Aorta (tissue), 5 donors: ENCODE data around the gene SLC9A8. TPM values are rescaled to one million over a fixed set of nuclear protein-coding genes. Genes with fewer than 3 reads are reported as not detected.

ENCODE experiments used
- ATAC-seq: fragments of 200-7000 bp; cut with Tn5 transposase; one replicate; pipeline ENCODE4 v1.9.1; 2022; ENCODE audit warnings: moderate library complexity; ENCODE audit not compliant: low FRiP score
- DNase-seq, 2 donors: peaks; one replicate each; pipeline ENCODE4 v3.0.0-alpha.2; 2020
- H3K27ac ChIP-seq, 2 donors: one replicate each; pipeline ENCODE4 v1.5.1; 2013; ENCODE audit warnings: low read length in 2 of 2, mild to moderate bottlenecking in 2 of 2, moderate library complexity in 2 of 2, control low read depth in 1 of 2, inconsistent platforms in 1 of 2, low read depth in 1 of 2
- H3K27me3 ChIP-seq, 2 donors: one replicate each; pipeline ENCODE4 v1.6.1; 2013; ENCODE audit warnings: control low read depth in 1 of 2, low read length in 1 of 2, mild to moderate bottlenecking in 1 of 2, moderate library complexity in 1 of 2; ENCODE audit not compliant: insufficient read depth in 2 of 2, control insufficient read depth in 1 of 2
- H3K36me3 ChIP-seq, 2 donors: one replicate each; pipeline ENCODE4 v1.6.1; 2013; ENCODE audit warnings: control low read depth in 1 of 2, low read length in 1 of 2, mild to moderate bottlenecking in 1 of 2; ENCODE audit not compliant: insufficient read depth in 2 of 2, control insufficient read depth in 1 of 2
- H3K4me1 ChIP-seq, 2 donors: one replicate each; pipeline ENCODE4 v1.6.1; 2013; ENCODE audit warnings: low read length in 2 of 2, control low read depth in 1 of 2, mild to moderate bottlenecking in 1 of 2, moderate library complexity in 1 of 2; ENCODE audit not compliant: insufficient read depth in 2 of 2, control insufficient read depth in 1 of 2
- H3K4me3 ChIP-seq, 2 donors: one replicate each; pipeline ENCODE4 v1.5.1; 2013; ENCODE audit warnings: low read length in 2 of 2, control low read depth in 1 of 2, mild to moderate bottlenecking in 1 of 2
- H3K9me3 ChIP-seq: one replicate; pipeline ENCODE4 v1.6.1; 2013; ENCODE audit warnings: mild to moderate bottlenecking, low read length; ENCODE audit not compliant: control insufficient read depth
- WGBS, 2 donors: extraction: QIAGEN DNeasy Blood & Tissue Kit; methylation state at CpG; one replicate each; pipeline ENCODE4 v1.1.7; 2013; 5-methylcytosine and 5-hydroxymethylcytosine counted together
- intact Hi-C, 2 donors: fragments of 100-400 bp; cut with DNase I; formaldehyde crosslinking; loops; one replicate each; pipeline versions ENCODE4 v1.14.2 to v1.15.0; 2022
- polyA plus RNA-seq, 2 donors: library from polyadenylated mRNA; stranded (reverse); fragments of 200-250 nt; gene quantifications; one replicate each; pipeline ENCODE4 v1.2.3, GENCODE V29; 2013
- total RNA-seq, 2 donors: library from RNA; stranded (reverse); fragmentation: NEBNext Ultra II Directional; extraction: Animal tissue kit (Norgen Biotek cat#: 25700); gene quantifications; one replicate each; pipeline ENCODE4 v1.2.1, GENCODE V29; 2021
- donor health status: healthy with polysubstance abuse.
- donor health status: Bipolar disorder and iron deficiency.
- donor health status: DM: no; HTN: no; CAD: no.
- donor health status: DM: no; HTN: no; CAD: no.
- donor health status: DM: yes; HTN: yes; CAD: no.

The SLC9A8 gene
- total and polyA plus RNA-seq, 4 donors, result 2.8 to 14.6 (median 11.5) TPM

DNA sequence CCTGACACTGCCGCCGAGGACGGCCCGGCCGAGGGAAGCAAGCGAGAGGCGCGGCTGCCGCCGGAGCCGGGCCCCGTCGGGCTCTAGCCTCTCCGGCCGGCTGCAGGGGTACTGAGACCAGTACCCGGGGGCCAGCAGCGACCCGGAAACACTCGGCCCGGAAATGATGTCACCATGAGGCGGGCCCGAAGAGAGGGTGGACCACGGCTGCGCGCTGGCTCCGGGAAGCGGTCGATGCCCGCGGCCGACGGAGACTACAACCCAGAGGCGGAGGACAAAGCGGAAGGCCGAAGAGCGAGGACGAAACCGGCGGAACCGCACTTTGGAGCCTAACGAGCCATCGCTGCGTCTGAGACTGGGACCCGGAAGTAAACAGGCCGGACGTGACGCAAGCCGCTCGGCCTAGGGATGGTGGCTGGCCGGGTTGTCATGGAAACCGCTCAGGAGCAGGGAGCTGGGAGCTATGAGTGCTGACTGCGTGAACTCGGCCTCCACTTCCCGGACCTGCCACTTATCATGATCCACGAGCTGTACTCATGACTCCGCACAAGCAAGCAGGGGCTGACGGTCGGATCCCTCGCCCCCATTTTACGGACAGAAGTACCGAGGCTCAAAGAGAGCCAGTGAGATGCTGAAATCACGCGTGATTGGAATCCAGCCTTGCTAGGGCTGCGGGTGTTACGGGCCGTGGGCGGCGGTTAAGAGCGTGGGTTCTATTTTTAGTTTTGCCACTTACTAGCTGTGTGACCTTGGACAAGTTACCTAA is 102.9 kb downstream of the SLC9A8 start, which contains the start of gene SPATA2:
TSS of gene SPATA2 (minus strand) at position 150 of the 766 bp plus-strand sequence. CDS start 7,039 bp downstream, outside the sequence.
- 0% methylated on average over 64 to 69 of the region's 69 CpGs for WGBS, 2 donors
- Histone ChIP-seq H3K27ac (peak within 1 kb of the TSS; percentile 75 to 77), H3K36me3 (no peaks in the 10 kb centered on the region), H3K9me3 (no peaks in the 10 kb centered on the region), H3K4me1 (peaks cover 0 to 2% of the 10 kb centered on the region in 2 donors), H3K4me3 (peak within 1 kb of the TSS; percentile 77 to 87), H3K27me3 (no peaks in the 10 kb centered on the region)
- ATAC-seq (peak; percentile 96), DNase-seq (peak; percentile 98 to 99)
- intact Hi-C loops, result no loop called here

DNA sequence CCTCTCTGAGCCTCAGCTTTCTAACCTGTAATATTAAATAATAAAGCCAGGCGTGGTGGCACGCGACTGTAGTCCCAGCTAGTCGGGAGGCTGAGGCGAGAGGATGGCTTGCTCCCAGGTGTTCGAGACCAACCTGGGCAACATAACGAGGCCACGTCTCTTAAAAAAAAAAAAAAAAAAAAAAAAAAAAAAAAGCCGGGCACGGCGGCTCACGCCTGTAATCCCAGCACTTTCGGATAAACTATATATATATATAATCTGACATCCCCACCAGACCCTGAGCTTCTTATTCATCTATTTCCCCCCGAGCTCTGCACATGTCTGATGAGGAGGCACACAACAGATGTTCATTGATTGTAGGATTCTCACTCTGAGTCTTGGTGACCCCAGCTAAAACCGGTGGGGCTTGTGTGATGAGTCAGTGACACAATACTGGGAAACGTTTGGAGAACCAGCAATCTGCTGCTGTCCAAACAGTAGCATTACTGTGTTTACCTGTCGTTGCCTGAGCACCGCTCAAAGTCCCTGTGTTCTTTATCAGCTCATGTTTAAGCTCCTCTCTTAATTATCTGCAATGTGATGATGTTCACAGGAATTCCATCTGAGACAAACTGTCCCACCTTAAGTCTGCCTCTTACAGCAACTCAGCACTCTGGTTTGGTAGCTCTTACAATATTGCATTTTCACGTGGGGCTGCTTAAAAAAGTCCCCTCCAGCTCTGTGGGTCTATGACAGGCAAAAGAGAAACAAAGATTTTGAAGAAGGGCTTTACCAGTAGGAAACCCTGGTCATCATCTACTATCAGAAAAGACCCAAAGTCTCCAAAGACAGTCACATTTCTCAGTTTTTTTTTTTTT is 103.7 kb downstream of the SLC9A8 start:
- H3K4me3 ChIP-seq, result peak overlapping the region in 1 of 2 donors; percentile 2
- H3K27me3 ChIP-seq, result no peaks in the 10 kb centered on the region
- no peaks in the 10 kb centered on the region for H3K9me3 ChIP-seq
- intact Hi-C loops, result no loop called here
- DNase-seq (no peak), ATAC-seq (no peak)
- WGBS, 2 donors, result 44 to 51% methylated on average over 19 of the region's 19 CpGs
- H3K4me1 ChIP-seq, result peaks cover 0 to 2% of the 10 kb centered on the region in 2 donors
- peak overlapping the region in 1 of 2 donors; percentile 67 for H3K27ac ChIP-seq
- H3K36me3 ChIP-seq, result no peaks in the 10 kb centered on the region

DNA sequence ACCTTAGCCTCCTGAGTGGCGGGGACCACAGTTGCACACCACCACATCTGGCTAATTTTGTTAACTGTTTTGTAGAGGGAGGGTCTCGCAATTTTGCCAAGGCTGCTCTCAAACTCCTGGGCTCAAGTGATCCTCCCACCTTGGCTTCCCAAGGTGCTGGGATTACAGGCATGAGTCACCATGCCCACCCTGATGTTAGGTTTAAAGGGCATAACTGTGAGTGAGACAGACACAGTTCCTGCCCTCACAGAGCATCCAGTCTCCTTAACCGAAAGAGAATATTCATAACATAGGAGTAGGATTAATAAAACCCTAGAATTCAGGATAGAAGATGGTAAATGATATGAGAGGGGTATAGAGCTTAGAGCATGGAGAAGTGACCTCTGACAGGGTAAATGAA is 105.8 kb downstream of the SLC9A8 start:
- intact Hi-C loops, result no loop called here
- Histone ChIP-seq H3K4me3 (no peak overlapping the region), H3K36me3 (no peaks in the 10 kb centered on the region), H3K27ac (no peak overlapping the region), H3K9me3 (no peaks in the 10 kb centered on the region), H3K27me3 (no peaks in the 10 kb centered on the region), H3K4me1 (no peaks in the 10 kb centered on the region)
- 89 to 92% methylated on average over 3 of the region's 3 CpGs for WGBS, 2 donors
- DNase-seq (no peak), ATAC-seq (no peak)

DNA sequence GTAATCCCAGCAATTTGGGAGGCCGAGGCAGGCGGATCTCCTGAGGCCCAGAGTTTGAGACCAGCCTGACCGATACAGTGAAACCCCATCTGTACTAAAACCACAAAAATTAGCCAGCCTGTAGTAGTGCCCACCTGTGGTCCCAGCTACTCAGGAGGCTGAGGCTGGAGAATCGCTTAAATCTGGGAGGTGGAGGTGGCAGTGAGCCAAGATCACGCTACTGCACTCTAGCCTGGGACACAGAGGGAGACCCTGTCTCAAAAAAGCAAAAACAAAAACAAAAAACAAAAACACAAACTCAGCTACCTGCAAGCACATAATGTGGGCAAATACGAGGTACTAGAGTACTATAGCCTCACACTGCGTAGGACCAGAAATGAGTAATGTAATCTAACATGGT is 106.4 kb downstream of the SLC9A8 start:
- H3K27ac ChIP-seq, result no peak overlapping the region
- H3K9me3 ChIP-seq, result no peaks in the 10 kb centered on the region
- ATAC-seq (no peak), DNase-seq (no peak)
- H3K36me3 ChIP-seq, result no peaks in the 10 kb centered on the region
- no peaks in the 10 kb centered on the region for H3K27me3 ChIP-seq
- intact Hi-C loops, result no loop called here
- H3K4me3 ChIP-seq, result no peak overlapping the region
- H3K4me1 ChIP-seq, result no peaks in the 10 kb centered on the region
- WGBS, 2 donors, result 60 to 71% methylated on average over 7 of the region's 7 CpGs

DNA sequence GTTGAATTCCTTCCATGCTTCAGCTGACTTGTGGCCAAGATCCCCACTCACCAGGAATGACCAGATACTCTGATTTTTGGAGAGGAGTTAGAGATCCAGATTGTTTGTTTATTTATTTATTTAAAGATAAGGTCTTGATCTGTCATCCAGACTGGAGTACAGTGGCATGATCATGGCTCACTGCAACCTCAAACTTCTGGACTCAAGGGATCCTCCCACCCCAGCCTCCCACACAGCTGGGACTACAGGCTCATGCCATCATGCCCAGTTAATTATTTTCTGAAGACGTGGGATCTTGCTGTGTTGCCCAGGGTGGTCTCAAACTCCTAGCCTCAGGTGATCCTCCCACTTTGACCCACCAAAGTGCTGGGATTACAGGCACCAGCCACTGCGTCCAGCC is 106.8 kb downstream of the SLC9A8 start:
- Histone ChIP-seq H3K4me1 (no peaks in the 10 kb centered on the region), H3K4me3 (no peak overlapping the region), H3K36me3 (no peaks in the 10 kb centered on the region), H3K9me3 (no peaks in the 10 kb centered on the region), H3K27me3 (no peaks in the 10 kb centered on the region), H3K27ac (no peak overlapping the region)
- ATAC-seq (no peak), DNase-seq (no peak)
- 75 to 87% methylated on average over 2 of the region's 2 CpGs for WGBS, 2 donors
- intact Hi-C loops, result no loop called here

DNA sequence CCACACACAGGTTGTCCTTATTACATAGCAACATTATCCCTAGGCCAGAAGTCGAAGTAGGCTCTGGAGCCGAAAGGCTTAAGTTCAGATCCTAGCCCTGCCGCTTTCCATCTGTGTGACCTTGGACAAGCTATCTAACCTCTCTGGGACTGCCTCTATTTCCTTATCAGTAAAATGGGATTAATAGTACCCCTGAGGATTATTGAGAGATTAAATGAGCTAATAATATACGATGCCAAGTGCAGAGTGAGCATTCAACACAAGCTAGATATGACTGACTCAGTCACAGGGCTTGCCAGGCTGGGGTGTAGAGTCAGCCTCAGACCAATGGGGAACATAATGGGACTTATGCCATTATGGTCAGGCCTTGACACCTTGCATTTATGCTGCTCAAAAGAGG is 111.6 kb downstream of the SLC9A8 start:
- Histone ChIP-seq H3K9me3 (no peaks in the 10 kb centered on the region), H3K4me1 (no peaks in the 10 kb centered on the region), H3K36me3 (no peaks in the 10 kb centered on the region), H3K4me3 (no peak overlapping the region), H3K27ac (no peak overlapping the region), H3K27me3 (no peaks in the 10 kb centered on the region)
- WGBS, 2 donors, result 50 to 62% methylated on average over 4 of the region's 4 CpGs
- no peak for DNase-seq
- intact Hi-C loops, result loop anchor here in 1 of 2 donors (10.0 kb wide), 1 partner anchor 589 kb away; no protein-coding TSS in a partner anchor
- ATAC-seq, result no peak

DNA sequence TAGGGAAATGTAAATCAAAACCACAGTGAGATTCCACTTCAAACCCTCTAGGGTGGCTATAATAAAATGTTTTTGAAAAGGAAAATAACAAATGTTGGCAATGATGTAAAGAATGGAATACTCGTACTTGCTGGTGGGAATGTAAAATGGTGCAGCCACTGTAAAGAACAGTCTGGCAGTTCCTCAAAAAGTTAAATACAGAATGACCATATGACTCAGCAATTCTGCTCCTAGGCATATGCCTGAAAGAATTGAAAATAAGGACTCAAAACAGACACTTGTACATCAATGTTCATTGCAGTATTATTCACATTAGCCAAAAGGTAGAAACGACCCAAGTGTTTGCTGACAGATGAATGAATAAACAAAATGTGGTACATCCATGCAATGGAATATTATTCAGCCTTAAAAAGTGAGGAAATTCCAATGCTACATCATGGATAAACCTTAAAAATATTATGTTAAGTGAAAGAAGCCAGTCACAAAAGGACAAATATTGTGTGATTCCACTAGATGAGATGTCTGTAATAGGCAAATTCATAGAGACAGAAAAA is 113.3 kb downstream of the SLC9A8 start:
- ATAC-seq (no peak), DNase-seq (no peak)
- intact Hi-C loops, result loop anchor here in 1 of 2 donors (5.0 to 10.0 kb wide), 2 partner anchors 314 to 591 kb away; no protein-coding TSS in a partner anchor
- H3K4me1 ChIP-seq, result no peaks in the 10 kb centered on the region
- no peak overlapping the region for H3K4me3 ChIP-seq
- H3K9me3 ChIP-seq, result no peaks in the 10 kb centered on the region
- WGBS, 2 donors, result 60 to 67% methylated on average over 2 of the region's 2 CpGs
- H3K36me3 ChIP-seq, result no peaks in the 10 kb centered on the region
- no peak overlapping the region for H3K27ac ChIP-seq
- no peaks in the 10 kb centered on the region for H3K27me3 ChIP-seq

DNA sequence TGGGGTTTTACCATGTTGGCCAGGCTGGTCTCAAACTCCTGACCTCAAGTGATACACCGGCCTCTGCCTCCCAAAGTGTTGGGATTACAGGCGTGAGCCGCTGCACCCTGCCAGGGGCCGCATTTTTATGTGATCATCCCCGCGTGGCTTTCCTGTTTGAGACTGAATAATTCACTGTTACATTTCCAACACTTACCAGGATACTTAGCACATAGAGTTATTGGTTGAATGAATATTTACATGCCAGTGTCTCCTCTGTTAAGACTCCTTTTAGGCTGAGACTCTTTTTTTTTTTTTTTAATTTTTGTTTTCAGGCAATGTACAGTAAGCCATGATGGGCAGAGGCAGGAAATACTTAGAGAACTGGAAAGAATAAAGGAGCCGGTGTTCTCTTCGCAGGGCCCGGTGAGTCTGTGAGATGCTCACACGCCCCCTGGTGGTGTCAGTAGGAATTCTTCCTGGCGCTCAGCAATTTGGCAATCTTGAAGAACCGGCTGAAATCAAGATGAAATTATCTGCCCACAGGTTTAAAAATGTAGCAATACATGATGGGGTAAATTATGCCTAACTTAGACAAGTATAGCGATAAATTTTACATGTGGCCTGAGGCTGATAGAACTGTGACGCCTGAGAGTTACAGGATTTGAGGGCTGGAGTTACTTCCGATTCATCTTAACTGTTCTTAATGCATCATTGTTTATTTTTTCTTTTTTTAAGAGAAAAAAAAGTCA is 115.9 kb downstream of the SLC9A8 start:
- H3K9me3 ChIP-seq, result no peaks in the 10 kb centered on the region
- DNase-seq (peak; percentile 85 to 90), ATAC-seq (peak; percentile 81)
- H3K4me3 ChIP-seq, result no peak overlapping the region
- peak overlapping the region in 1 of 2 donors; percentile 43 for H3K27ac ChIP-seq
- intact Hi-C loops, result loop anchor here (2.0 to 10.0 kb wide), 3 partner anchors 316 to 594 kb away; no protein-coding TSS in a partner anchor
- H3K36me3 ChIP-seq, result no peaks in the 10 kb centered on the region
- no peaks in the 10 kb centered on the region for H3K27me3 ChIP-seq
- H3K4me1 ChIP-seq, result no peaks in the 10 kb centered on the region
- WGBS, 2 donors, result 10 to 12% methylated on average over 15 of the region's 15 CpGs
